ENCODE data around the gene SLC4A1AP. TPM values are rescaled to one million over a fixed set of nuclear protein-coding genes. Genes with fewer than 3 reads are reported as not detected.

The SLC4A1AP gene
- total RNA-seq, 1 experiment from 2014 or later: 29.1 TPM

- Histone ChIP-seq H3K9me2 (replicated peaks; ENCODE audit: low read length) (no peaks in the 10 kb centered on the region), H3K36me3 (ENCODE audit: low read depth, low read length) (no peaks in the 10 kb centered on the region), H2AFZ (ENCODE audit: low read length) (no peak overlapping the region), H3K27ac (ENCODE audit: low read length) (no peak overlapping the region), H3K9me3 (ENCODE audit: low read length) (no peaks in the 10 kb centered on the region), H3K79me2 (ENCODE audit: low read length) (no peaks in the 10 kb centered on the region), H3F3A (ENCODE audit: low read length, unreplicated experiment) (no peaks in the 10 kb centered on the region), H3K4me1 (ENCODE audit: insufficient read depth, low read length) (peaks cover 6% of the 10 kb centered on the region; the same call in 1 of the 2 replicates), H4K20me1 (ENCODE audit: low read length) (no peaks in the 10 kb centered on the region), H3K4me3 (ENCODE audit: low read length) (no peak overlapping the region), H3K27me3 (ENCODE audit: low read length) (no peaks in the 10 kb centered on the region), H3K9ac (ENCODE audit: low read length) (no peak overlapping the region), H3K4me2 (ENCODE audit: low read length) (no peak overlapping the region)
- BruUV-seq (replicated peaks): no TSS peak
- POLR2A ChIA-PET (ENCODE audit: unreplicated experiment): no interaction called here
- DNase-seq (no peak), ATAC-seq (no peak)
- intact Hi-C loops (cut with micrococcal nuclease): no loop called here
- CTCF ChIA-PET: no interaction called here
- TF ChIP-seq EZH2 (IDR thresholded peaks at IDR 0.05; ENCODE audit: low read length, unreplicated experiment) (no peak), EZH2phosphoT487 (IDR thresholded peaks at IDR 0.05; ENCODE audit: borderline replicate concordance, low read length) (no peak), CTCF (conservative IDR thresholded peaks at IDR 0.05; ENCODE audit: low read depth, low read length) (no peak)
Observed at GRCh38 chr2:27742571-27742970, 78.9 kb downstream of the SLC4A1AP start.

Other genes starting within 250 kb of the SLC4A1AP start
- 66.6 and 69.3 TPM in 2 replicates for gene NRBP1, start 235.3 kb upstream of the SLC4A1AP start, total RNA-seq (2014; rRNA removed)
- 0.22 TPM in 1 of 2 replicates, not detected in the other for gene KRTCAP3, start 221.5 kb upstream of the SLC4A1AP start, total RNA-seq (2014; rRNA removed)
- gene IFT172, start 174.1 kb upstream of the SLC4A1AP start, total RNA-seq (2014; rRNA removed): 12.8 and 22.9 TPM in 2 replicates
- 1.7 and 4.7 TPM in 2 replicates for gene FNDC4, start 168.7 kb upstream of the SLC4A1AP start, total RNA-seq (2014; rRNA removed)
- not detected in 2 replicates for gene GCKR, start 167.1 kb upstream of the SLC4A1AP start, total RNA-seq (2014; rRNA removed)
- gene ZNF512, start 80.8 kb upstream of the SLC4A1AP start, total RNA-seq (2014; rRNA removed): not detected in 2 replicates
- 0.87 and 2.7 TPM in 2 replicates for gene CCDC121, start 34.9 kb upstream of the SLC4A1AP start, total RNA-seq (2014; rRNA removed)
- 40.9 and 46.8 TPM in 2 replicates for gene GPN1, start 34.8 kb upstream of the SLC4A1AP start, total RNA-seq (2014; rRNA removed)
- gene SUPT7L, start 275 bp upstream of the SLC4A1AP start, total RNA-seq (2014; rRNA removed): 23.4 and 27.2 TPM in 2 replicates
- 95.7 and 110 TPM in 2 replicates for gene MRPL33, start 107.8 kb downstream of the SLC4A1AP start, total RNA-seq (2014; rRNA removed)
- gene RBKS, start 226.5 kb downstream of the SLC4A1AP start, total RNA-seq (2014; rRNA removed): 1.8 and 2.6 TPM in 2 replicates
- gene BABAM2, start 226.8 kb downstream of the SLC4A1AP start, total RNA-seq (2014; rRNA removed): 16.3 and 17.9 TPM in 2 replicates